HCT116 (cell line): Measurements from ENCODE around the gene AKR1B1.

Source experiments
- EGR1 ChIP-seq: IDR thresholded peaks from 2 replicates; pipeline ENCODE4 v1.6.1; 2012; ENCODE audit warnings: low read depth
- EZH2 ChIP-seq: fragments of 200-600 bp; sonication (generic); IDR thresholded peaks from 2 replicates; pipeline ENCODE4 v1.6.1; 2017; ENCODE audit warnings: antibody characterized with exemption, mixed run types
- FOSL1 ChIP-seq: IDR thresholded peaks from 2 replicates; pipeline ENCODE4 v1.6.1; 2012; ENCODE audit warnings: low read depth
- POLR2A ChIP-seq: IDR thresholded peaks from 2 replicates; pipeline ENCODE4 v1.7.0; 2011; ENCODE audit warnings: borderline replicate concordance; ENCODE audit not compliant: insufficient read depth, insufficient read length; ENCODE audit errors: extremely low read depth
- SP1 ChIP-seq: IDR thresholded peaks from 2 replicates; pipeline ENCODE4 v1.6.1; 2012; ENCODE audit warnings: low read depth
- TCF7L2 ChIP-seq: IDR thresholded peaks from 2 replicates; pipeline ENCODE4 v1.7.0; 2011; ENCODE audit warnings: borderline replicate concordance, inconsistent platforms; ENCODE audit not compliant: insufficient read depth, insufficient read length; ENCODE audit errors: extremely low read depth
- ZBTB33 ChIP-seq: IDR thresholded peaks from 2 replicates; pipeline ENCODE4 v1.6.1; 2011; ENCODE audit warnings: mild to moderate bottlenecking, low read length, moderate library complexity; ENCODE audit not compliant: insufficient replicate concordance; ENCODE audit errors: extremely low read depth
- ZNF274 ChIP-seq: fragments of 200-500 bp; sonication (Bioruptor generic); IDR thresholded peaks from 2 replicates; pipeline ENCODE4 v1.6.1; 2014; ENCODE audit warnings: mild to moderate bottlenecking, low read depth, low read length, inconsistent platforms
- TF ChIP-seq, protein P1 (sequence below), 3 experiments: fragments of 200-600 bp in 1 of 3; sonication (generic) in 1 of 3; IDR thresholded peaks in 2 of 3; conservative IDR thresholded peaks in 1 of 3; 2 replicates each; pipeline ENCODE4 v1.5.1; 2012 to 2017; ENCODE audit warnings: low read depth in 2 of 3, low read length in 2 of 3, antibody characterized with exemption in 1 of 3, borderline replicate concordance in 1 of 3, control low read depth in 1 of 3, mild to moderate bottlenecking in 1 of 3, mixed read lengths in 1 of 3, mixed run types in 1 of 3, moderate library complexity in 1 of 3; ENCODE audit not compliant: insufficient read depth in 1 of 3
- TF ChIP-seq, protein P2 (sequence below): IDR thresholded peaks from 2 replicates; pipeline ENCODE4 v1.6.1; 2012

GRCh38 chr7:134474828-134475227 lies 15.9 kb upstream of the AKR1B1 start:
- no peak for TF ChIP-seq POLR2A
- TF ChIP-seq, protein P1, sequence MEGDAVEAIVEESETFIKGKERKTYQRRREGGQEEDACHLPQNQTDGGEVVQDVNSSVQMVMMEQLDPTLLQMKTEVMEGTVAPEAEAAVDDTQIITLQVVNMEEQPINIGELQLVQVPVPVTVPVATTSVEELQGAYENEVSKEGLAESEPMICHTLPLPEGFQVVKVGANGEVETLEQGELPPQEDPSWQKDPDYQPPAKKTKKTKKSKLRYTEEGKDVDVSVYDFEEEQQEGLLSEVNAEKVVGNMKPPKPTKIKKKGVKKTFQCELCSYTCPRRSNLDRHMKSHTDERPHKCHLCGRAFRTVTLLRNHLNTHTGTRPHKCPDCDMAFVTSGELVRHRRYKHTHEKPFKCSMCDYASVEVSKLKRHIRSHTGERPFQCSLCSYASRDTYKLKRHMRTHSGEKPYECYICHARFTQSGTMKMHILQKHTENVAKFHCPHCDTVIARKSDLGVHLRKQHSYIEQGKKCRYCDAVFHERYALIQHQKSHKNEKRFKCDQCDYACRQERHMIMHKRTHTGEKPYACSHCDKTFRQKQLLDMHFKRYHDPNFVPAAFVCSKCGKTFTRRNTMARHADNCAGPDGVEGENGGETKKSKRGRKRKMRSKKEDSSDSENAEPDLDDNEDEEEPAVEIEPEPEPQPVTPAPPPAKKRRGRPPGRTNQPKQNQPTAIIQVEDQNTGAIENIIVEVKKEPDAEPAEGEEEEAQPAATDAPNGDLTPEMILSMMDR (IDR thresholded peaks at IDR 0.05 in 2 of 3, conservative IDR thresholded peaks at IDR 0.05 in 1 of 3; ENCODE audit: borderline replicate concordance in 1 of 3, insufficient read depth in 1 of 3, low read depth in 2 of 3, low read length in 2 of 3) = no peak
- TF ChIP-seq TCF7L2 = no peak
- no peak for TF ChIP-seq ZBTB33
- no peak for TF ChIP-seq FOSL1
- TF ChIP-seq ZNF274 = no peak
- no peak for TF ChIP-seq EGR1
- no peak for TF ChIP-seq EZH2
- no peak for TF ChIP-seq SP1
- TF ChIP-seq, protein P2, sequence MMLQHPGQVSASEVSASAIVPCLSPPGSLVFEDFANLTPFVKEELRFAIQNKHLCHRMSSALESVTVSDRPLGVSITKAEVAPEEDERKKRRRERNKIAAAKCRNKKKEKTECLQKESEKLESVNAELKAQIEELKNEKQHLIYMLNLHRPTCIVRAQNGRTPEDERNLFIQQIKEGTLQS = no peak
